GM21381 (cell line): ENCODE results near the gene SESN2.

Source experiments
- ATAC-seq: cut with Tn5 transposase; IDR thresholded peaks from one replicate; pipeline ENCODE4 v1.9.1; 2021; ENCODE audit warnings: mild to moderate bottlenecking, moderate library complexity; ENCODE audit not compliant: unreplicated experiment

The SESN2 gene

GRCh38 chr1:28259252-28259933 lies at the start of gene SESN2:
SESN2 (plus strand) TSS chr1:28259518; CDS start chr1:28259848, 330 bp downstream.
- peak; percentile 95 for ATAC-seq

GRCh38 chr1:28209700-28210099 lies 49.6 kb upstream of the SESN2 start:
- no peak for ATAC-seq

GRCh38 chr1:28213315-28213714 lies 46.0 kb upstream of the SESN2 start:
- ATAC-seq = no peak

- no peak for ATAC-seq
Observed at GRCh38 chr1:28229089-28229488, 30.2 kb upstream of the SESN2 start.

GRCh38 chr1:28229996-28230395 lies 29.3 kb upstream of the SESN2 start:
- no peak for ATAC-seq

GRCh38 chr1:28232558-28233263 lies 26.6 kb upstream of the SESN2 start, which contains the start of gene DNAJC8:
DNAJC8 (minus strand) TSS chr1:28233029; CDS start chr1:28232998, 31 bp downstream.
- peak; percentile 57 for ATAC-seq

GRCh38 chr1:28233264-28233606 lies 26.1 kb upstream of the SESN2 start:
- ATAC-seq = no peak

GRCh38 chr1:28235755-28236655 lies 23.3 kb upstream of the SESN2 start, which contains the start of gene ATP5IF1:
ATP5IF1 (plus strand) TSS chr1:28236124; CDS start chr1:28236184, 60 bp downstream.
- ATAC-seq = peak; percentile 81

GRCh38 chr1:28236656-28237322 lies 22.5 kb upstream of the SESN2 start:
- no peak for ATAC-seq

- ATAC-seq = no peak
Observed at GRCh38 chr1:28239004-28239403, 20.3 kb upstream of the SESN2 start.

GRCh38 chr1:28240024-28240423 lies 19.3 kb upstream of the SESN2 start:
- ATAC-seq = no peak

GRCh38 chr1:28241638-28242241 lies 17.6 kb upstream of the SESN2 start:
- ATAC-seq = no peak

GRCh38 chr1:28243685-28244311 lies 15.5 kb upstream of the SESN2 start:
- no peak for ATAC-seq

- ATAC-seq = no peak
Observed at GRCh38 chr1:28244549-28245251, 14.6 kb upstream of the SESN2 start.

GRCh38 chr1:28246427-28246832 lies 12.9 kb upstream of the SESN2 start:
- no peak for ATAC-seq

GRCh38 chr1:28247612-28248272 lies 11.6 kb upstream of the SESN2 start:
- ATAC-seq = no peak

GRCh38 chr1:28248273-28249012 lies 10.9 kb upstream of the SESN2 start:
- ATAC-seq = no peak
